Endodermal cell (in vitro differentiated cells): ENCODE measurements around the gene FFAR1. TPM values are rescaled to one million over a fixed set of nuclear protein-coding genes. Genes with fewer than 3 reads are reported as not detected.

ENCODE experiments used
- DNase-seq: peaks from one replicate; pipeline ENCODE4 v3.0.0-alpha.2; 2017
- H3K27ac ChIP-seq: 2 replicates; pipeline ENCODE4 v1.5.1; 2013; ENCODE audit warnings: mild to moderate bottlenecking, low read depth, low read length, moderate library complexity
- H3K27me3 ChIP-seq: 2 replicates; pipeline ENCODE4 v1.6.1; 2013; ENCODE audit warnings: mild to moderate bottlenecking, low read length, moderate library complexity; ENCODE audit not compliant: insufficient read depth, control insufficient read depth, poor library complexity, severe bottlenecking
- H3K36me3 ChIP-seq: 2 replicates; pipeline ENCODE4 v1.7.0; 2013; ENCODE audit warnings: mild to moderate bottlenecking, low read length, moderate library complexity; ENCODE audit not compliant: control insufficient read depth, insufficient read depth
- H3K4me1 ChIP-seq: one replicate; pipeline ENCODE4 v1.7.0; 2013; ENCODE audit warnings: low read length; ENCODE audit not compliant: control insufficient read depth, insufficient read depth
- H3K4me3 ChIP-seq: 2 replicates; pipeline ENCODE4 v1.5.1; 2013; ENCODE audit warnings: mild to moderate bottlenecking, low read length, moderate library complexity
- H3K9ac ChIP-seq: 2 replicates; pipeline ENCODE4 v1.6.1; 2013; ENCODE audit warnings: mild to moderate bottlenecking, low read length, moderate library complexity; ENCODE audit not compliant: poor library complexity, severe bottlenecking; ENCODE audit errors: extremely low read depth
- H3K9me3 ChIP-seq: 2 replicates; pipeline ENCODE4 v1.6.1; 2013; ENCODE audit warnings: mild to moderate bottlenecking, low read length, moderate library complexity; ENCODE audit not compliant: control insufficient read depth
- H3K27ac Mint-ChIP-seq: 2 replicates; pipeline ENCODE4 v1.8.0; 2020; ENCODE audit warnings: mixed read lengths
- H3K27me3 Mint-ChIP-seq: 2 replicates; pipeline ENCODE4 v1.8.0; 2021; ENCODE audit warnings: mild to moderate bottlenecking, mixed read lengths; ENCODE audit not compliant: insufficient read depth
- H3K36me3 Mint-ChIP-seq: 2 replicates; pipeline ENCODE4 v1.8.0; 2020; ENCODE audit warnings: low read depth, mixed read lengths
- H3K4me1 Mint-ChIP-seq: 2 replicates; pipeline ENCODE4 v1.8.0; 2020; ENCODE audit warnings: mixed read lengths
- H3K4me3 Mint-ChIP-seq: 2 replicates; pipeline ENCODE4 v1.8.0; 2020; ENCODE audit warnings: mild to moderate bottlenecking, moderate library complexity, mixed read lengths
- H3K9me3 Mint-ChIP-seq: 2 replicates; pipeline ENCODE4 v1.8.0; 2020; ENCODE audit warnings: mild to moderate bottlenecking, mixed read lengths
- WGBS, 2 experiments: methylation state at CpG; one replicate each; pipeline versions ENCODE4 v1.1.5 to v1.1.7; 2013; ENCODE audit warnings: missing lambda C conversion rate in 2 of 2, mixed read lengths in 1 of 2; ENCODE audit not compliant: insufficient coverage in 1 of 2, insufficient read length in 1 of 2; 5-methylcytosine and 5-hydroxymethylcytosine counted together
- total RNA-seq, 2 donors: library from RNA; stranded (reverse); fragmentation: NEBNext Ultra II Directional in 1 of 2; extraction: Animal tissue kit (Norgen Biotek cat#: 25700) in 1 of 2; gene quantifications; 2 replicates in 1 of 2; 3 replicates in 1 of 2; pipeline ENCODE4 v1.2.1, GENCODE V29; 2021
- TF ChIP-seq, protein P1 (sequence below): fragments of 200-600 bp; sonication (generic); conservative IDR thresholded peaks from 2 replicates; pipeline ENCODE4 v1.5.0; 2021; ENCODE audit warnings: antibody characterized with exemption, mild to moderate bottlenecking

Gene FFAR1
- total RNA-seq, 2 donors from 2014 or later, result not detected

DNA sequence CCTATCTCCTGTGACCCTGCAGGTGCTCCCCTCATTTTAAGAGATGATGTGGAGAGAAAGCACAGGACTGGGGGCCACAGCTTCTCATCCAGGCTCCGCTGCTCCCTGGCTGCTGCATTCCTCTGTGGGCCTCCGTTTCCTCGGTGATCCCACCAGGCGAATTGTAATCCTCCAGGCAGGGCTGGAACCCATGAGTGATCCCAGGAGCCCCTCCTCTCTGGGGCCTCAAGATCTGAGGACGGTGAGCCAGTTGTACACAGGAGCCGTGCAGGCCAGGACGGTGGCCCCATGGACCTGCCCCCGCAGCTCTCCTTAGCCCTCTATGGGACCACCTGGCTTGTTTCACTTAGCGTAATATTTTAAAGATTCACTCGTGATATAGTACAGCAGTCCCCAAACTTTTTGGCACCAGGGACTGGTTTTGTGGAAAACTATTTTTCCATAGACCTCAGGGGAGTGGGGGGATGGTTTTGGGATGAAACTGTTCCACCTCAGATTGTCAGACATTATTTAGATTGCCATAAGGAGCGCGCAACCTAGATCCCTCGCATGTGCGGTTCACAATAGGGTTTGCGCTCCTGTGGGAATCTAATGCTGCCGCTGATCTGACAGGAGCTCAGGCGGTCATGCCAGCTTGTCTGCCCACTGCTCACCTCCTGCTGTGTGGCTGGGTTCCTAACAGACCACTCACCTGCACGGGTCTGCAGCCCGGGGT is 16.2 kb downstream of the FFAR1 start:
- Histone ChIP-seq H3K4me1 (no peaks in the 10 kb centered on the region), H3K36me3 (no peaks in the 10 kb centered on the region), H3K9ac (no peak overlapping the region), H3K27me3 (no peaks in the 10 kb centered on the region), H3K9me3 (no peaks in the 10 kb centered on the region), H3K27ac (no peak overlapping the region), H3K4me3 (no peak overlapping the region)
- no peak for DNase-seq
- H3K4me3 Mint-ChIP-seq, result no peak overlapping the region
- H3K36me3 Mint-ChIP-seq, result no peaks in the 10 kb centered on the region
- no peaks in the 10 kb centered on the region for H3K4me1 Mint-ChIP-seq
- no peak overlapping the region for H3K27ac Mint-ChIP-seq
- no peaks in the 10 kb centered on the region for H3K9me3 Mint-ChIP-seq
- peaks cover 7% of the 10 kb centered on the region for H3K27me3 Mint-ChIP-seq
- TF ChIP-seq, protein P1, sequence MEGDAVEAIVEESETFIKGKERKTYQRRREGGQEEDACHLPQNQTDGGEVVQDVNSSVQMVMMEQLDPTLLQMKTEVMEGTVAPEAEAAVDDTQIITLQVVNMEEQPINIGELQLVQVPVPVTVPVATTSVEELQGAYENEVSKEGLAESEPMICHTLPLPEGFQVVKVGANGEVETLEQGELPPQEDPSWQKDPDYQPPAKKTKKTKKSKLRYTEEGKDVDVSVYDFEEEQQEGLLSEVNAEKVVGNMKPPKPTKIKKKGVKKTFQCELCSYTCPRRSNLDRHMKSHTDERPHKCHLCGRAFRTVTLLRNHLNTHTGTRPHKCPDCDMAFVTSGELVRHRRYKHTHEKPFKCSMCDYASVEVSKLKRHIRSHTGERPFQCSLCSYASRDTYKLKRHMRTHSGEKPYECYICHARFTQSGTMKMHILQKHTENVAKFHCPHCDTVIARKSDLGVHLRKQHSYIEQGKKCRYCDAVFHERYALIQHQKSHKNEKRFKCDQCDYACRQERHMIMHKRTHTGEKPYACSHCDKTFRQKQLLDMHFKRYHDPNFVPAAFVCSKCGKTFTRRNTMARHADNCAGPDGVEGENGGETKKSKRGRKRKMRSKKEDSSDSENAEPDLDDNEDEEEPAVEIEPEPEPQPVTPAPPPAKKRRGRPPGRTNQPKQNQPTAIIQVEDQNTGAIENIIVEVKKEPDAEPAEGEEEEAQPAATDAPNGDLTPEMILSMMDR, result no peak
- WGBS, 2 experiments, result 91 to 100% methylated on average over 5 to 19 of the region's 19 CpGs

DNA sequence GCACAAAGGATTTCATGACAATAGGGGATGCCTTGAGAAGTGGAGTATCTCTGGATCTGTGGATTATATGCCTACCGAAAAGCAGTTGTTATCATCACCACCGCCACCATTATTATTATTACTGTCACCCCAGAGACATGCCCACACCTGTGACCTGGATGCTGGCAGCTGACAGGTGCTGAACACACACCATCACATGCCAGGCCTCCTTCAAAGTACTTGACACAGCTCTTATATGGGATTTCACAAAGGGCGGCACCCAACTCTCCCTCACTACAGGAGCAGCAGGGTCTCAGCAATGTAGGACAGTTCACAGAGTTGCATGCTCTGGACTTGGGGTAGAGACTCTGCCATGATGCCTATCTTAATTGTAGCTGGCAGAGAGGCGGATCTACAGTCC is 17.6 kb downstream of the FFAR1 start:
- Histone ChIP-seq H3K36me3 (no peaks in the 10 kb centered on the region), H3K27ac (no peak overlapping the region), H3K27me3 (no peaks in the 10 kb centered on the region), H3K9me3 (no peaks in the 10 kb centered on the region), H3K4me1 (no peaks in the 10 kb centered on the region), H3K9ac (no peak overlapping the region), H3K4me3 (no peak overlapping the region)
- no peaks in the 10 kb centered on the region for H3K9me3 Mint-ChIP-seq
- no peak overlapping the region for H3K4me3 Mint-ChIP-seq
- H3K36me3 Mint-ChIP-seq, result no peaks in the 10 kb centered on the region
- DNase-seq, result no peak
- peaks cover 8% of the 10 kb centered on the region for H3K27me3 Mint-ChIP-seq
- no peaks in the 10 kb centered on the region for H3K4me1 Mint-ChIP-seq
- TF ChIP-seq, protein P1, result no peak
- 98% methylated on average over 4 of the region's 4 CpGs; no CpG with 5 or more reads in 1 of the 2 experiments for WGBS, 2 experiments
- no peak overlapping the region for H3K27ac Mint-ChIP-seq

DNA sequence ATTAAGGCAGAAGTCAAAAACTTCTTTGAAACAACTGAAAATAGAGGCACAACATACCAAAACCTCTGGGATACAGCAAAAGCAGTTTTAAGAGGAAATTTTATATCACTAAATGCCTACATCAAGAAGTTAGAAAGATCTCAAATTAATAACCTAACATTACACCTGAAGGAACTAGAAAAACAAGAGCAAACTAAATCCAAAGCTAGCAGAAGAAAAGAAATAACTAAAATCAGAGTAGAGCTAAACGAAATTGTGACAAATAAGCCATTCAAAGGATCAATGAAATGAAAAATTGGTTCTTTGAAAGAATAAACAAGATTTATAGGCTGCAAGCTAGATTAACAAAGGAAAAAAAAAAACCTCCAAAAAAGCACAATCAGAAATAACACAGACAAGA is 20.7 kb downstream of the FFAR1 start:
- H3K4me1 Mint-ChIP-seq, result no peaks in the 10 kb centered on the region
- H3K27ac ChIP-seq, result no peak overlapping the region
- H3K4me3 ChIP-seq, result no peak overlapping the region
- TF ChIP-seq, protein P1, result no peak
- H3K9me3 Mint-ChIP-seq, result no peaks in the 10 kb centered on the region
- no peak overlapping the region for H3K27ac Mint-ChIP-seq
- no peak overlapping the region for H3K9ac ChIP-seq
- DNase-seq, result no peak
- 67% methylated on average over 1 of the region's 1 CpG; no CpG with 5 or more reads in 1 of the 2 experiments for WGBS, 2 experiments
- no peaks in the 10 kb centered on the region for H3K27me3 ChIP-seq
- H3K4me1 ChIP-seq, result no peaks in the 10 kb centered on the region
- peaks cover 11% of the 10 kb centered on the region for H3K27me3 Mint-ChIP-seq
- H3K9me3 ChIP-seq, result no peaks in the 10 kb centered on the region
- H3K4me3 Mint-ChIP-seq, result no peak overlapping the region
- no peaks in the 10 kb centered on the region for H3K36me3 ChIP-seq
- H3K36me3 Mint-ChIP-seq, result no peaks in the 10 kb centered on the region
